GM21528 (cell line): ENCODE data around the gene SYN1.
"Not testable (repeated sequence)": the region's sequence is repeated elsewhere in the genome, so short reads cannot be mapped to it uniquely, and the experiment has no call there.

Experiments
- ATAC-seq: cut with Tn5 transposase; IDR thresholded peaks from one replicate; pipeline ENCODE4 v1.9.1; 2021; ENCODE audit warnings: mild to moderate bottlenecking, moderate library complexity; ENCODE audit not compliant: unreplicated experiment, low FRiP score

The SYN1 gene

GRCh38 chrX:47603125-47603524, 16.5 kb downstream of the SYN1 start:
- ATAC-seq, result not testable (repeated sequence)

DNA sequence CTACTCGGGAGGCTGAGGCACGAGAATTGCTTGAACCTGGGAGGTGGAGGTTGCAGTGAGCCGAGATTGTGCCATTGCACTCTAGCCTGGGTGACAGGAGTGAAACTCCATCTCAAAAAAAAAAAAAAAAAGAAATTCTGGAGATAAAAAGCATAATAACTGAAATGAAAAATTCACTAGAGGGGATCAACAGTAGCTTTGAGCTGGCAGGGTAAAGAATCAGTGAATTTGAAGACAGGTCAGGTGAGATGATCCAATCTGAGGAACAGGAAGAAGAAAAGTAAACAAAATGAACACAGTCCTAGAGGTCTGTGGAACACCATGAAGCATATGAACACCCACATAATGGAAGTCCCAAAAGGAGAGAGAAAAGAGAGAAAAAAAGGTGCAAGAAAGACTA, 22.4 kb downstream of the SYN1 start:
- ATAC-seq, result no peak

DNA sequence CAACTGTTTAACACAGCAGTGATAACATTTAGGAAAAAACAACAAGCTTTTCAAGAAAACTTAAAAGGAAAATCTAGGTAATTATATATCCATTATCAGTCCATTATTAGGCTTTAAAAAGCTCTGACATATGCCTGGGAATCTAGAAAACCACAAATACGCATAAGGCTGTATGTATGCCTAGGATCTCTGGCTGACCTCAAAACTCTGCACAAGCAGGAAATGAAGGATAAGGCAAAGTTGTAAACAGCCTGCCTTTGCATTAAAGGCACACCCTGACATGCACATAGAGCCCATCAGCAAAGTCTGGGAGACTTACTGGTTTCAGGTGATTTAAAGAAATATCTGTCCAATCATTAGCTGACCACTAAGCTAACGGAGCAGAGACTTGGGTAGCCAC, 23.4 kb downstream of the SYN1 start:
- ATAC-seq, result no peak

DNA sequence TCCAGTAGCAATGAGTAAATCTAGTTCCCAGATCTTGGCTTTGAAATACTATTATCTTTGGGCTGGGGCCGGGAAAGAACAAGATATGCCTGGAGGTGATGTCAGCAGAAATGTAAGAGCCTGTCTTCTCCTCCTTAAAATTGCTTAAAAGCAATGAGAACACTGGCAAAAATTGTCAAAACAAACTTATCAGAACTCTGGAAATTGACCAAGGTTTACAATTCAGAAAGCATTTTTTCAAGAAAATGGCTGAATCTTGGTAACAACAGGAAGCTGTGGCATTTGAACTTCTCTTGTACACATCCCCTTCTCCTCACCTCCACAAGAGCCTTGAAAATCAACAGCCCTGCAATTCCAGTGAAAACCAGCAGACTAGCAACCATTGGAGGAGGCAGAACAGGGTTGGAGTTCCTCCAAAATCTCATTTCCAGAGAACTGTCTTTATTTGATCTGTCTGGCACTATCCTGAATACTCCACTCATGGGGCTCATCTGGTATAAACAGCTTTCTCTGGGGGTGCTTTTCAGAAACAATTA, 23.9 kb downstream of the SYN1 start:
- no peak for ATAC-seq

GRCh38 chrX:47593522-47593921, 26.1 kb downstream of the SYN1 start:
- ATAC-seq, result no peak

- ATAC-seq, result no peak
Observed at GRCh38 chrX:47590984-47591383, 28.7 kb downstream of the SYN1 start.

DNA sequence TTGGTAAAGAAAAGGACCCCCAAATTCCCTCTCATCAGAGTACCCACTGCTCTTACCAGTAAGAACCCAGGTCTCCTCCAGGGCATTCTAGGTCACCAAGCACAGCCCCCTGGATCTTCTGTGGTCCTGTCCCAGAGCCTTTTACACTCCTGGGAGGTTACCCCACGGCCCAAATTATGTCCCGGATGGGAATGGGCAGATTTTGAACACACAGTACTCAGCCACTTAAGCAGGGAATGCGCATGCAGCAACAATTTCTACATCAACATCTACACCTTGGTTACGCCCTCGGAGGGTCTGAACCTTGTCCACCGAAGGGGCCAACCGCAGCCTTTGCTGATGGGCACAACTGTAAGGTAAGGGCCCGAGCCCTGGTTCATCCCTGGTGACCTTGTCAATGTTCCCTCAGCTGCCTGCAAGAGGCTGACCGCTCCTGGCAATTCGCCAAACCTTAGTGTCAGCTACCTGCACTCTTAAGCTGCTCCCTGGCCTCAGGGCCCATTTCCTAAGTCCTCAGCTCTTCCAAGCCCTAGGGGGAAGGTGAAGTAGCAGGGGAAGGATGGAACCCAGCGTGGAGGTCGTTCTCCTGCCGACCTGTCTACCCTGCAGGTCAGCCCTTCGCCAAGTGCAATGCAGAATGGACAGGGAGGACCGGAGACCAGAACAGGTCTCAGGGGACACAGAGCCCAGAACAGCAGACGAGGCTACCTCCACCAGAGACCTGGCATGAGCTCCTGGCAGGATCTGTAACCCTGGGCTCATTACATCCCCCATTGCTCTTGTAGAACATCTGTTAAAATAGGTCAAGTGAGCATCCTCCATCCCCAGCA, 31.5 kb downstream of the SYN1 start:
- no peak for ATAC-seq

GRCh38 chrX:47587091-47587891, 32.4 kb downstream of the SYN1 start:
- no peak for ATAC-seq

- no peak for ATAC-seq
Observed at GRCh38 chrX:47586043-47586787, 33.4 kb downstream of the SYN1 start.

- ATAC-seq, result no peak
Observed at GRCh38 chrX:47585273-47585672, 34.4 kb downstream of the SYN1 start.

- ATAC-seq, result no peak
Observed at GRCh38 chrX:47584714-47585113, 34.9 kb downstream of the SYN1 start.

DNA sequence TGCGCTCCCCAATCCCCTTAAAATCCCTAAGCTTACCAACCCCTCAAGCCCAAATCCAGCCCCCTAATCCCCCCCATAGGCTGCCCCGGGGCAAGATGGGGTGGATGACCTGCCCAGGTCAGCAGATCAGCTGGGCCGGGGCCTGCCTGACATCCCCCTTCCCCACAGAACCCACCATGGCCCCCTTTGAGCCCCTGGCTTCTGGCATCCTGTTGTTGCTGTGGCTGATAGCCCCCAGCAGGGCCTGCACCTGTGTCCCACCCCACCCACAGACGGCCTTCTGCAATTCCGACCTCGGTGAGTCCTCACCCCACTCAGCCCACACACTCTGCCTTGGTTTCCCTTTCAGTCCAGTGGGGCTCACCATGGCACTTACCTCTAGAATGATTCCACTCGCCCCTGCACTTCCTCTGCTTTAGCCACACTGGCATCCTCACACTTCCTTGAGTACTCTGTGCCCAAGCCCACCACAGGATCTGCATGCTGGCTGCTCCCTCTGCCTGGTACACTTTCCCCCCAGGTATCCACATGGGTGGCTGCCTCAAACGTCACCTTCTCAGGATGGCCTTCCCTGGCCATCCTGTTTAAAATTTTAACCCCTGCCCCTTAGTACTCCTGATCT, 36.3 kb downstream of the SYN1 start:
- no peak for ATAC-seq

DNA sequence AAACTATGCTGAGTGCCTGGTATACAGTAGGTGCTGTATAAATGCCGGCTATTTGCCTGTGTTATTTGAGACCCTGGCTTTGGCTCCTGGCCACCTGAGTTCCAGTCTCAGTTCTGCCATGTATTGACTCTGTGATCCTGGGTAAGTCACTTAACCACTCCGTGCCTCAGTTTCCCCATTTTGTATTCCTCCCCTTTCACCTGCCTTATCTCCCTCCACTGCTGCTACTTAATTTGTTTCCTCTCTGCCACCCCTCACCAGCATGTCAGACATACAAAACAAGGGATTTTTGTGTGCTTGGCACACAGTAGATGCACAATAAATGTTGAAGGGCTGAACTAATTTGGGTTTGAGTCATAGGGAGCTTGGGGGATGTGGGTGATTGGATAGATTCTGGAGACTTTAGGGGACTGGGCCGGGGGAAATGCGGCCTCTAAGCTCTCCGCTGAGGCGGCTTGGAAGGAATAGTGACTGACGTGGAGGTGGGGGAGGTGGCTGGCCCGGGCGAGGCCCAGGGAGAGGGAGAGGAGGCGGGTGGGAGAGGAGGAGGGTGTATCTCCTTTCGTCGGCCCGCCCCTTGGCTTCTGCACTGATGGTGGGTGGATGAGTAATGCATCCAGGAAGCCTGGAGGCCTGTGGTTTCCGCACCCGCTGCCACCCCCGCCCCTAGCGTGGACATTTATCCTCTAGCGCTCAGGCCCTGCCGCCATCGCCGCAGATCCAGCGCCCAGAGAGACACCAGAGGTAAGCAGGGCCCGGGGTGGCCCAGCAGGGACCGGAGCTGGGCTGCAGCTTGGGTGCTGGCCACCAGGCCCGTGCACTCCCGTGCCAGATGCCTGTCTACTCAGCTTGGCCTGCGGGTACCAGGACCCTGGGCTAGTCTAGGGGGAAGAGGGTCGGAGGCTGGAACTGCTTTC, 37.7 kb downstream of the SYN1 start, which contains the start of gene TIMP1:
TSS of gene TIMP1 (plus strand) at position 706 of the 917 bp plus-strand sequence. CDS start 980 bp downstream, outside the sequence.
- peak; percentile 90 for ATAC-seq

DNA sequence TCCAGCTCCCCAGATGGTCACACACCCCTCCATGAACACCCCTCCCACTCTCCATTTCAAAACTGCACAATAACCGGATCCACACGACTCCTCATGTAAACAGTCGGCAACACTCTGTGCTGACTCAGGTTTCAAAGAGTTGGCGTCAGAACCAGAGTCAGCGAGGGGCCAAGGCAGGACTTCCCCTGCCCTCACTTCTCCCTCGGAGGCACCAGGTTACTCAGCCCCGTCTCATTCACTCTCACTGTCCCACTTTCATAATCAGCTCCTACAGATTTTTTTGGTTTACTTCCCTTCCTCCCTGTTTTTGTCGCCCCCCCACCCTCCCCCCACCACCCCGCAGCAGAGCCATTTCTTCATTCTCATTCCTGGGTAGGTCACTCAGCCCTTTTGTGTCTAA, 40.1 kb downstream of the SYN1 start:
- ATAC-seq, result no peak

DNA sequence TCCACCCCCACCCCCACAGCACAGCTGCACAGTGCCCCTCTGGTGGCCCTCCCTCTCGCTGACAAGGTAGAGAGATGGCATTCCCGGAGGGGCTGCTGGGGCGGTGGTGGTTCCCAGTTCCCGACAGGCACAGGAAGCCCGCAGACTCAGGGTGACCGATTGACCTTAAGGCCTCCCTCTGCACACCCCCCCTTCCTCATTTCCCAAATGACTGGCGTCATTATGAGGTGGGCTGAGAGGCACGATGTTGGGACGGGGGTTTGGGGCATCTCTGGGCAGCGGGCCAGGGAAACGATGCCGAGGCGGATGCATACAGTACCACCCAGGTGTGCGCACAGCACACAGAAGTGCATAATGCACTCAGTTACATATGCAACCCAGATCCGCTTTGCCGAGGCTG, 41.0 kb downstream of the SYN1 start:
- no peak for ATAC-seq

DNA sequence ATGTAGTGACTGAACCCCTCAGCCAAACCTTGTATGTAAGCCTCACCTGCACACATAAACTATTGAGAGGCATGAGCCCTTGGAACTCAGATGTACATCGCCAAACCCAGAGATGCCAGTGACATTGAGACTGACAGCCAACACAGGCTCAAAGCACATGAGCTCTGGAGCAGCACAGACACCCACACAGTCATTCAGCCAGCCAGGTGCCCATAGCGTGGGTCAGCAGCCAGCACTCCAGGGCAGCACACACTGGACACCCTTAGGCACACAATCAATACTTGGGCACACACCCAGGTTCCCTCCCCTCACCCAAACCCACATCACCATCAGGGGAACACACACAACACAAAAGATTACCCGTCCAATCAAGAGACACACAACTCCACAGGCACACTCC, 41.8 kb downstream of the SYN1 start:
- no peak for ATAC-seq

- ATAC-seq, result no peak
Observed at GRCh38 chrX:47577424-47577823, 42.2 kb downstream of the SYN1 start.

GRCh38 chrX:47576021-47576898, 43.4 kb downstream of the SYN1 start:
- ATAC-seq, result no peak
